HG03558 (cell line): Measurements from ENCODE around the gene NAA40.

Experiments used
- ATAC-seq: cut with Tn5 transposase; IDR thresholded peaks from one replicate; pipeline ENCODE4 v1.9.1; 2021; ENCODE audit warnings: moderate number of reproducible peaks; ENCODE audit not compliant: unreplicated experiment; ENCODE audit errors: extremely low read depth

Gene NAA40

DNA sequence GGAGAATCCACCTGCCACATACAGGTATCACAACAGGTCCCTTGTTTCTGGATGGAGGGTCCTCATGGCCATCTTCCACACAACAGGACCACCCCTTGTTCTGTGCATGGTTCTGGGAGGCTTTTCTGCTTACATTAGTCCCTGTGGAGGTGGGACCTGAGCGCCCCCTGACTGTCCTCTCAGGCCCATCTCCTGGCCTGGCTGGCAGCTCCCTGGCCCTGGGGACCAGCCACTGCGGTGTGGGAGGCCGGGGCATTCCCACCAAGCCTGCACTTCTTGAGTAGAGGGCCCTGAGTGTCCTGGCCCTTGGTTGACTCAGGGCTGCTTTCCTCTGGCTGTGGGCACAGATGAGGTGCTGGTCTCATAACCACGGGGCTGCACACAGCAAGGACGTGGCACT lies 40.6 kb downstream of the NAA40 start:
- no peak for ATAC-seq

GRCh38 chr11:63985812-63986155 lies 47.0 kb downstream of the NAA40 start:
- no peak for ATAC-seq

GRCh38 chr11:63986156-63986931 lies 47.5 kb downstream of the NAA40 start, which contains the start of gene OTUB1:
TSS of gene OTUB1 (plus strand) at chr11:63986438. CDS start at chr11:63986457, 19 bp downstream.
- ATAC-seq, result no peak

- no peak for ATAC-seq
Measured at GRCh38 chr11:63986932-63987513, 48.2 kb downstream of the NAA40 start.

DNA sequence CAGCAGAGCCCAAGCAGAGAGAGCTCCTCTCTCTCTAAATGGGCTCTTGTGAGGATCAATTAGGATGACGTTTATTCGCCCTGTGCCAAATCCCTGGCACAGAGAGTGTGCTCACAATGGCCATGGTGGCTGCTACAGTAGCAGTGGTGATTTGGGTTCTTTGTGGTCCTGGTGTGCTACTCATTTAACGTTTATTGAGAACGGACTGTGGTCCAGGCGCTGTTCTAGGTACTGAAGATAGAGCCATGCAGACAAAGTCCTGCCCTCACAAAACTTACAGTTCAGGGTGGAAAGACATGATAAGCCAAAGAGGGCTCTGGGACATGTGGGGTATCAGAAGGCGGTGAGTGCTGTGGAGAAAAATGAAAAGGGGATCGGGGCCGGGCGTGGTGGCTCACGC lies 52.8 kb downstream of the NAA40 start:
- ATAC-seq, result no peak

DNA sequence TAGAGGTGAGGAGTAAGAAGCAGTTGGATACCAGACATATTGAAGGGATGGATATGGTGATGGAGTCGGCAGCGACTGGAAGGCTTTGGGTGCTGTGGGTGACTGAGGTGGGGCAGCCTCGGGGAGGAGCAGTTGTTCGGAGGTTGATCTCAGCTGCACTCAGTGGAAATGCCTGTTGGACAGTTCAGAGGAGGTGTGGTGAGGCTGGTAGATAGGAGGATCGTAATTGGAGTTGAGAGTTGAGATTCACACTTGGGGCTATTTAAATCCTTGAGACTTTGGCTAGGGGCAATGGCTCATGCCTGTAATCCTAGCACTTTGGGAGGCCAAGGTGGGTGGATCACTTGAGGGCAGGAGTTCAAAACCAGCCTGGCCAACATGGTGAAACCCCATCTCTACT lies 54.3 kb downstream of the NAA40 start:
- ATAC-seq, result no peak

- ATAC-seq, result no peak
Measured at GRCh38 chr11:63993993-63994392, 55.2 kb downstream of the NAA40 start.

GRCh38 chr11:63996512-63996911 lies 57.7 kb downstream of the NAA40 start:
- no peak for ATAC-seq

DNA sequence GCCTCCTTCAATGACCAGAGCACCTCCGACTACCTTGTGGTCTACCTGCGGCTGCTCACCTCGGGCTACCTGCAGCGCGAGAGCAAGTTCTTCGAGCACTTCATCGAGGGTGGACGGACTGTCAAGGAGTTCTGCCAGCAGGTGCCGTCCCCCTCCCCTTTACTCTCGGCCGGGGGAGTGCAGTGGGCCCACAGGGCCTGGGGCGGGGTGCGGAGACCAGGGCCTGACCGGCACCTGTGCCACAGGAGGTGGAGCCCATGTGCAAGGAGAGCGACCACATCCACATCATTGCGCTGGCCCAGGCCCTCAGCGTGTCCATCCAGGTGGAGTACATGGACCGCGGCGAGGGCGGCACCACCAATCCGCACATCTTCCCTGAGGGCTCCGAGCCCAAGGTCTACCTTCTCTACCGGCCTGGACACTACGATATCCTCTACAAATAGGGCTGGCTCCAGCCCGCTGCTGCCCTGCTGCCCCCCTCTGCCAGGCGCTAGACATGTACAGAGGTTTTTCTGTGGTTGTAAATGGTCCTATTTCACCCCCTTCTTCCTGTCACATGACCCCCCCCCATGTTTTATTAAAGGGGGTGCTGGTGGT lies 58.4 kb downstream of the NAA40 start:
- no peak for ATAC-seq

GRCh38 chr11:63997801-63998337 lies 59.1 kb downstream of the NAA40 start:
- ATAC-seq, result no peak

- ATAC-seq, result no peak
Measured at GRCh38 chr11:63998558-63999348, 60.0 kb downstream of the NAA40 start.

DNA sequence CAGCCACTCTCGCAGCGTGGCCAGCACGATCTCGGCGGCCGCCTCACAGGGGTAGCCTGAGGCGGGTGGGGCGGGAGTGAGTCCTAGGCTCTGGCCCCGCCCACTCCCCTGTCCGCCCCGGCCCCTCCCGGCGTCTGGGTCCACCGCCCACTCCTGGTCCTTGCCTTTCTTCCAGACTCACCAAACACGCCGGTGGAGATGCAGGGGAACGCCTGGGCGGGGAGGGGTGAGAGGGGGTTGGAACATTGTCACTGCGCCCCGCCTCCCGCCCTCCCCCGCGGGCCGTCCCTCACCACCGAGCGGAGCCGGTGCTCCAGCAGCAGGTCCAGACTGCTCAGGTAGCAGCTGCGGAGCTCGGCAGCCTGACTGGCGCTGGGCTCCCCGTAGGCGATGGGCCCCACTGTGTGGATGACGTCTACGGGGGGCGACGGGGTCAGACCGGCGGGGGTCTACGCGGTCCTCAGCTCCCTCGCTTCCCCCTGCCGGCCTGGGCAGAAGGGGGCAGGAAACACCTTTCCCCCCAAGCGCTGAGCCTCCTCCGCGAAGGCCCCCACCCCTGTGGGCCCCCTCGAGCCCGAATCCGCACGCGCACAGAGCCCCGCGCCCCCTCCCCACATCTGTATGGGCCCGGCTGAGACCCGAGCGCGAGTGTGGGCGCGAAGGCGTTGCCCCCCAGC lies 60.7 kb downstream of the NAA40 start:
- no peak for ATAC-seq

GRCh38 chr11:64000026-64000739 lies 61.4 kb downstream of the NAA40 start:
- ATAC-seq, result no peak

DNA sequence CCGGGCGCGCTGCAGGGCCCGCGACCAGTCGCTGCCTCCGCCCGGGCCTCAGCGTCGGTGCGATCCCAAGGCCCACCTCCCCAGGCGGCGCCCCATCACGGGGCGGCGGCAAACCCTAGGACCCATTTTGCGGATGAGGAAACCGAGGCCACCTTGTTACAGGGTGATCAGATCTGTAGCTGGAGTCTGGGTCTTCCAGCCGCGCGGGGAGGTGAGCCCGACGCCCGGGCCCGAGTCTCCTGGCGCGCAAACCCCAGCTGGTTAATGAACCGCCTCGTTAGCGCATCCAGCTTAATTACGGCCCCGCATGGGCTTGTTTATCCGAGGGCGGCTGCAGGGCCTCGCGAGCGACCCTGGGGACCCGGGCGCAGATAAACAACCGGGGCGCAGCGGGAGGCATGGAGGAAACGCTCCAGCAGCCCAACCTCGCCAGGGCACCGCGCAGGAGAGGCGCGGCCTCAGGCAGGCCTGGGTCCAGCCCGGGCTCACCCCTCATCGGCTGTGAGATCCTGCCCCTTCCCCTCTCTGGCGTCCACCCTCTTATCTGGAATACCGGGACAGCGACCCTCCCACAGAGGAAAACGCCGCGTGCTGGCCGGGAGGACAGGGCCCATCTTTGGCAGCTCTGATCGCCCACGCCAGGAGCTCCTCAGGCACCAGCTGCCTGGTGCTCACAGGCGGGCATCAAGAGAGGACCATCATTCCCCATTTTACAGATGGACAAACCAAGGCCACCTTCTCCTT lies 62.1 kb downstream of the NAA40 start:
- no peak for ATAC-seq

- no peak for ATAC-seq
Measured at GRCh38 chr11:64001484-64002420, 63.0 kb downstream of the NAA40 start.

GRCh38 chr11:64003807-64004589 lies 65.2 kb downstream of the NAA40 start:
- no peak for ATAC-seq

- ATAC-seq, result no peak
Measured at GRCh38 chr11:64004590-64004984, 65.8 kb downstream of the NAA40 start.
